ENCODE results near the gene GAN.

Gene GAN

GRCh38 chr16:81353895-81354294, 39.1 kb downstream of the GAN start:
- DNase-seq (ENCODE audit: low read depth), result no peak

- no peak for DNase-seq (ENCODE audit: low read depth)
Observed at GRCh38 chr16:81357711-81358260, 43.0 kb downstream of the GAN start.

- DNase-seq (ENCODE audit: low read depth), result no peak
Observed at GRCh38 chr16:81358860-81359259, 44.1 kb downstream of the GAN start.

GRCh38 chr16:81360135-81360534, 45.4 kb downstream of the GAN start:
- DNase-seq (ENCODE audit: low read depth), result no peak

- DNase-seq (ENCODE audit: low read depth), result no peak
Observed at GRCh38 chr16:81365731-81366130, 51.0 kb downstream of the GAN start.

- no peak for DNase-seq (ENCODE audit: low read depth)
Observed at GRCh38 chr16:81366316-81366932, 51.7 kb downstream of the GAN start.

- no peak for DNase-seq (ENCODE audit: low read depth)
Observed at GRCh38 chr16:81367821-81368220, 53.1 kb downstream of the GAN start.

DNA sequence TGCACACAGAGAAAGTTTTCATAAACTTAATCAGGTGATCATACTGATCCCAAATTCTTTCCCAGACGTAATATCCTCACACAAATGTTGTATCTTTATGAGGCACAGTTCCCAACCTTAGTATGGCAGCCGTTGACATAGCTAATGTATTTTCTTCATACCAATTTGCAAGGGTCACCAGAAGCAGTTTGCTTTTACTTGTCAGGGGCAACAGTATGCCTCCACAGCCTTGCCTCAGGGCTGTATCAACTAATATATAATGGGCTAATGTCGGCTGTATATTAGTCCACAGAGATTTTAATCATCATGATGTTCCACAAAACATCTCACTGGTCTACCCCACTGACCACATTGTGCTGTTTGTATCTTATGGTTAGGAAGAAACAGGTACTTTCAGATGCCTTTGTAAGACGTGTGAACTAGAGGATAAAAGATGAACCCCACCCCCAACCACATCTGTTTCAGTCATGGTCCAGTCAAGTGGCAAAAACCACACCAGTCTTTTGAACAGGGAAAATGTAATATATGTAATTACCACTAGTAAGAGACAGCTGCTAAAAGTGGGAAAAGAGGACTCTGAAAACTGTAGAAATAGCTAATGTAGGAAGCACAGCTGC, 55.2 kb downstream of the GAN start:
- no peak for DNase-seq (ENCODE audit: low read depth)

DNA sequence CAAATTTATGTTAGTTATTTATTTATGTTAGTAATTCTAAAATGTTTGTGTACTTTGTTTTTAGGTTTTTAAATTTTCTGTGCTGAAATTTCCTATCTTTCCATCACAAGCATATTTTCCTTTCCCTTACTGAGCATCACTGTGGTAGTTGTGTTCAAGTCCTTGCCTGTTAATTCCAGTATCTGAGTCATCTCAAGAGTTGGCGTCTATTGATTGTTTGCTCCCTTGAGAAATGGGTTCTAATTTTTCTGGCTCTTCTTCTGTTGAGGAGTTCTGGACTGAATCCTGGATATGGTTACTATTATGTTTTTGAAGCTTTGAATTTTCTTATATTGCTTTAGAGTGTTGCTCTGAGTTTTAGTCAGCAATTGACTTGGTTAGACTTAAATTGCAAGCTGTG, 56.3 kb downstream of the GAN start:
- no peak for DNase-seq (ENCODE audit: low read depth)

- DNase-seq (ENCODE audit: low read depth), result no peak
Observed at GRCh38 chr16:81374550-81374949, 59.8 kb downstream of the GAN start.

DNA sequence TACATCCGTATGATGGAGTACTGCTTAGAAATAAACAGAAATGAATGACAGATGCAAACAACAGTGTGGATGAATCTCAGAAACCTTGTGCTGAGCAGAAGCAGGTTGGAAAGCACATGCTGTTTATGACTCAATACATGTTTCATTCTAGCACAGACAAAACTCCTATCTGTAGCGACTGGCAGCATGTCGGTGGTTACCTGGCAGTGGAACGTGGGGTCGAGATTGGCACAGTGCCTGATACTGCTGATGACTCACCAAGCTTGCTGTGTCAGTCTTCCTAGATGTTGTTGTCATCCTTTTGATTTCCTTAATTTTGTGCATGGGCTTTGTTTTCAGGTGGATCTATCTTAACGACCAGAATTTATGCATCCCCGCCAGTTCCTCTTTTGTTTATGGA, 62.1 kb downstream of the GAN start:
- no peak for DNase-seq (ENCODE audit: low read depth)

GRCh38 chr16:81378049-81378448, 63.3 kb downstream of the GAN start:
- DNase-seq (ENCODE audit: low read depth), result no peak

DNA sequence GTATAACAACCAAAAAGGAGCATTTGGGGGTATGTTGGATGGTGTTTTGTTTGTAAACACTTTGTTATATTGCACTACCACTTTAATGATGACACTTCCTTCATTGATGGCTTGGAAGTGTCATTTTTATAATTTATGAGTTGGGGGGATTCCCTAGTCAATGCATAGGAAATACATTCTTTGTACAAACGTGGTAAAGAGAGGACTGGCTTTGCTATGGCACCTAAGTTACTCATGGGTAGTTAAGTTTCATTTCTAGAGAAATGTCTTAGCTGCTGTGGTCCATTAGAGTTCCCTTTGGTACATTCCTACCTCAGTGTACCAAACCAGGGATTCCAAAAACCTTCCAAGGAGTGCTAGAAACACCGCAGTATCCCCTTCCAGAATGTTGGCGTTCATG, 66.2 kb downstream of the GAN start:
- no peak for DNase-seq (ENCODE audit: low read depth)

GRCh38 chr16:81384006-81384405, 69.2 kb downstream of the GAN start:
- no peak for DNase-seq (ENCODE audit: low read depth)

DNA sequence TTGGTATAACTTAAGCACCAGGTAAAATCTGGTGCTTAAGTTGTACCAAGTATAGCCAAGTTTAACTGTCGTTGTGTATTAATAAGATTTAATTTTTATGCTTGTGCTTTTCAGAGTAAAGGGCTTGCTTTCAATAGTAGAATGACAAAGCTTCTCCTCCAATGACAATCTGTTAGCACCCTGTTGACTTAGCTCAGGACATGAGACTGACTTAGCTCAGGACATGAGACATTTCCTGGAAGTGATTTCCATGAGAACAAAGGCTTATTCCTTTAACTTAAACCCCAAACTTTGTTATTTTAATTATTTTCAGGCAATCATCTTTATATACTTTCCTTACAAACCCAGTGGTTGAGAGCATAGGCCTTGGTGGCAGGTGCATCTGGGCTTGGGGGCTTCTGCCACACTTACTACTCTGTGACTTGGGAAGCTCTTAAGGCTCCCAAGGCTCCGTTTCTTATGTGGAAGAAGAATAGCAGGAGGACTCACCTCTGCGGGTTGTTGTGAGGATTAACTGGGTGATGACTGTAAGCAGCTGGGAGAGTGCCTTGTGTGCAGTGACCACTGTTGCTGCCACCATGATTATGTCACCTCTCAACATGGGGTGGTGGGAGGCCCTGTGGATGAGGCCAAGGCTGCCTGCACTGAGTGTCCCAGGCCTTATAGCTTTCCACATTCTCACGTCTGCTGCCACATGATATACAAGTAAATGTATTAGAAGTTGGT, 70.4 kb downstream of the GAN start:
- no peak for DNase-seq (ENCODE audit: low read depth)

DNA sequence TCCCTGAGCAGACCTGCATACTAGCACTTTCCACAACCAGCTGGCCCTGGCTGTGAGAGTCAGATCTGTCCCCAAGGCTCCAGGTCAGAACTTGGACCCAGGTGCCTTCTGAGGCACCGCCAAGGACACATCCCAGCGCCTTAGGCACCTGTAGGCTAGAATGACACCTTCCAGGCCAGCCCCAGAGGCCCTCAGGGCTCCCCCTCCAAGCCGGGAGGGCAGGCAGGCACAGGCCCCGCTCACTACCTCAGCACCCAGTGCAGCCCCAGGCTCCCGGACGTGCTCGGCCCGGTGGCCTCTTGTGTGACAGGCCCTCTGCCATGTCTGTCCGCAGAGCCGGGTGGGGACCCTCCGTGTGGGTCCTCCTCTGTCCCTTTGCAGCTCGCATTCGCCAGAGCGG, 73.6 kb downstream of the GAN start:
- no peak for DNase-seq (ENCODE audit: low read depth)

DNA sequence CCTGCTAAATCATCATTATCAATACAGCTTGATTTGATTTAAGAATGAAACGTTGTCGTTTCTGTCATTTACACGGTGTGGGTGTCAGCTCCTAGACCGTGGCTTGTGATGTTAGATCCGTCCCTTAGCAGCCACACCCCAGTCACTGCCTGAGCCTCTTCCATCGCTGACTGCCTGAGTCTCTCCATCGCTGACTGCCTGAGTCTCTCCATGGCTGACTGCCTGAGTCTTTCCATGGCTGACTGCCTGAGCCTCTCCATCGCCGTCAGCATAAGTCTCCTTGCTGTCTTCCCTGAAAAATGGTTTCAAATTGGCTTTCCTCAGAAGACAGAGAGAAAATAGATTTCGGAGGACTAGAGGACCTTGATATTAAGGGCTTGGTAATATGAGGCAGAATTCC, 76.1 kb downstream of the GAN start:
- DNase-seq (ENCODE audit: low read depth), result no peak

DNA sequence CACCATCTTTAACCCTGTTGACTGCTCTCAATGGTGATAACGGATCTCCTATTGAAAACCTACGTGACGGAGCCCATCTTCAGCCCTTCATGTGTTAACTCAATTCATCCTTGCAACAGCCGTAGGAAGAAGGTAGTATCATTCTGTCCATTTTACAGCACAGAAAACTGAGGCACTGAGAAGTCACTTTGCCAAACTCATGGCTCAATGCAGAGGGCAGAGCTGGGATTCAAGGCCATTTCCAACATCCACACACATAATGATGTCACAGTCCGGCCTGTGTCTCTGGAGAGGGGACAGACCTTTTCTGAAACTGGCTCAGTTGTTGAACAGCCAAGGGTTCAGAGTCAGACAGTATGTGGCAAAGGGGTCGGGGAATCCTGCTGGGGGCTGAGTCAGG, 77.2 kb downstream of the GAN start:
- no peak for DNase-seq (ENCODE audit: low read depth)

DNA sequence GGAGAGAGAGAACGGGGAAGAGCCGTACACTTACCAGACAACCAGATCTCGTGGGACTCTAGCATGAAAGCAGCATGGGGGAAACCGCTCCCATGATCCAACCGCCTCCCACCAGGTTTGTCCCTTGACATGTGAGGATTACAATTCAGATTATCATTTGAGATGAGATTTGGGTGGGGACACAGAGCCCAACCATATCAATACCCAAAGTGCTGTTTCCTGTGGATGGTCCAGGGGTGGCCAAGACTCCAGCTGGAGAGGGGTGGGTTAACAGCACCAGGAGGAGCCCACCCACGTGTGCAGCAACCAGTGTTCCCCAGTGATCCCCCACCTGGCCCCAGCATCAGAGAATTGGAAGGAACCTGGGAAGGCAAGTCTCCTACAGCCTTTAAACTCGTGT, 79.7 kb downstream of the GAN start:
- no peak for DNase-seq (ENCODE audit: low read depth)

- DNase-seq (ENCODE audit: low read depth), result no peak
Observed at GRCh38 chr16:81394966-81395655, 80.3 kb downstream of the GAN start.

DNA sequence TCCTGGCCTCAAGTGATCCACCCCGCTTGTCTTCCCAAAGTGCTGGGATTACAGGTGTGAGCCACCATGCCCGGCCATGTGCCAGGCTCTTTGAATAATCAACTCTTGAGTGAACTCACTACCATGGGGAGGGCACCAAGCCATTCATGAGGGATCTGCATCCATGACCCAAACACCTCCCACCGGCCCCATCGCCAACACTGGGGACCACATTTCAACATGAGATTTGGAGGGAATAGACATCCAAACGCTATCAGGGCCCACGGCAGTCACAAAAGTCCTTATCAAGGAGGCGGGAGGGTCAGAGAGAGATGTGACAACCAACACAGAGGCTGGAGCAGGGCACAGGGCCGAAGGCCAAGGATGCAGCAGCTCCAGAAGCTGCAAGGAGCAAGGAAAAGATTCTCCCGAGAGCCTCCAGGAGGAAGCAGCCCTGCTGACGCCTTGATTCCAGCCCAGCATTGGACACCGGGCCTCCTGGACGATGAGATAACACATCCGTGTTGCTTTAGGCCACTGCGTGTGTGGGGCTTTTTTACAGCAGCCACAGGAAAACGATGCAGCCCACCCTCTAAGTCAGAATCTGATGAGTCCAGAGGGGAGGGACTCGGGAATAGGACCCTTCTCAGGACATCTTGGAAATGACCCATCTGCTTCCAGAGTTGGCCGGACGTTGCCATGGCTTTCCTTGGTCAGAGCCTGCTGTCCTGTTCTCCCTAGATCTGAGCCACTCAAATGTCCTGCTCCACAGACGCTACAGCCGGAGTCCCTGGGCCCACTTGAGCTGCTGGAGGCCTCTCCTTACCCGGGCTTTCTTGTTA, 82.5 kb downstream of the GAN start:
- no peak for DNase-seq (ENCODE audit: low read depth)

All from stimulated activated CD8-positive, alpha-beta memory T cell treated with anti-CD3 and anti-CD28 coated beads, Interleukin-7, amount 100 ng/mL, for 24 hours (primary cell).